Amniotic epithelial cell (primary cell): ENCODE results near the gene SOWAHA.
"Not testable (repeated sequence)": the region's sequence is repeated elsewhere in the genome, so short reads cannot be mapped to it uniquely, and the experiment has no call there.

Experiments used
- DNase-seq: peaks from one replicate; pipeline ENCODE4 v3.0.0-alpha.2; 2010; ENCODE audit warnings: low read depth

The SOWAHA gene

GRCh38 chr5:132854301-132854700 is 41.2 kb downstream of the SOWAHA start:
- DNase-seq, result no peak

GRCh38 chr5:132854992-132855391 is 41.9 kb downstream of the SOWAHA start:
- DNase-seq, result not testable (repeated sequence)

GRCh38 chr5:132856011-132856410 is 42.9 kb downstream of the SOWAHA start:
- no peak for DNase-seq

GRCh38 chr5:132859889-132860437 is 46.9 kb downstream of the SOWAHA start:
- no peak for DNase-seq

- no peak for DNase-seq
These were observed 47.6 kb downstream of the SOWAHA start for GRCh38 chr5:132860742-132861141.

GRCh38 chr5:132865668-132866341 is 52.7 kb downstream of the SOWAHA start:
- DNase-seq, result no peak
